ENCODE measurements around the gene LRMDA. TPM values are rescaled to one million over a fixed set of nuclear protein-coding genes. Genes with fewer than 3 reads are reported as not detected.

Gene LRMDA
- total and polyA plus RNA-seq, 2 of the 13 experiments (the other 11 are each of a cell fraction or from before 2014, with no cell fraction given), result 13.4 to 22.0 TPM

DNA sequence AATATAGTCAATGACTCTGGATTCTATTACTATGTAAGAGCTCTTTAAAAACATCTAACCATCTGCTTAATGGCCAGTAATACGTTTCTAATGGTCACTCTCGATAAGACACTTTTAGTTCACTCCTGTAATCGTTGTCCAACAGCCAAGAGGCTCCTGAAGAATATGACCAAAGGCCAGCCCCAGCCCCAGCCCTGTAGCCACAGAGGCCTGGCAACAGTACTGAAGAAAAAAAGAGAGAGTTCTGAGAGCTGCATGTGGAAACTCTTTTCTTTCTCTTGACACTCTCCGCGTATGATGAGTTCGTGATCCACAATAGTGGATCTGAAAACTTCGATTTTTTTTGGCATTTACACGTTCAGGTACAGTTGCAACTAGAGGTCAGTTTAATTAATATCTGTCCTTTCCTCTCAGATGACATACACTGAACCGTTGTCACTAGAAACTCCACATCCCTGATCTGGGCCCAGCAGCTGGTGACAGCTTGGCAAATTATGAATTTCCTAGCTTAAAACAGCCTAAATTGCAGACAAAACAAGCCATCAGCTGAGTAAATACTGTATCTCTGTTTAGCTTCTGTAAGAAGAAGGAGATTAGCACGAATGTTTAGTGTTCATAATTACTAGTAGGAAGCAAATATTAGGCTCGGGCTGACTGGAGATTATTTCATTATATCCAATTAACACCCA, 456.7 kb downstream of the LRMDA start (continued):
- TF ChIP-seq ZSCAN29 (CRISPR knock-in tag; conservative IDR thresholded peaks at IDR 0.05) (no peak), SRY (CRISPR knock-in tag; IDR thresholded peaks at IDR 0.05) (no peak), ZNF496 (CRISPR knock-in tag; IDR thresholded peaks at IDR 0.05; ENCODE audit: insufficient replicate concordance) (no peak), ZNF768 (CRISPR knock-in tag; IDR thresholded peaks at IDR 0.05) (no peak)
- TF ChIP-seq, protein P1, sequence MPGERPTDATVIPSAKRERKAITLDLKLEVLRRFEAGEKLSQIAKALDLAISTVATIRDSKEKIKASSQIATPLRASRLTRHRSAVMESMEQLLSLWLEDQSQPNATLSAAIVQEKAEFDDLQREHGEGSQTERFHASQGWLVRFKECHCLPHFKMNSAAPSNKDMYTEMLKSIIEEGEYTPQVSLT (CRISPR knock-in tag; IDR thresholded peaks at IDR 0.05; ENCODE audit: borderline replicate concordance, low read depth), result no peak

DNA sequence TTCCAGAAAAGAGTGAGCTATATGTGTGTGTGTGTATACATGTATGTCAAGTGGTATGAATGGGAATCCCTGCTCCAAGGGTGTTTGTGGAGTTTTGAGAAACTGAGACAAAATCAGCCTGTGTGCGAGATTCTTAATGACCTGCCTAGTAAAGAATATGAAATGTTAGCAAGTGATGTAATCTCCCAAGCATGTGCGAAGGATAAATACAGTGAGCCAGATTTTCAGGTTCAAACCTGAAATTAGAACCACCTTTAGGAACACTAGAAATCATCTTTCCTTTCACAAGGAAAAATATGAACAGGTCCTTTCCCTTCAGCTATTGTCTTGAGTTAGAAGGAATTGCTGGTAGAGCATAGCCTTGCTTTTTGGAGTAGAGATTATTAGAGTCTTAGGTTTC, 457.6 kb downstream of the LRMDA start:
- no peak overlapping the region for H3K27ac ChIP-seq (ENCODE audit: extremely low read length, insufficient read depth, low read length)
- ChIA-PET CTCF (ENCODE audit: low intra/inter-chr PET ratio, low total read pairs) (no interaction called here), POLR2A (no interaction called here)
- BruUV-seq (replicated peaks), result no TSS peak
- ATAC-seq (no peak), FAIRE-seq (no peak), DNase-seq (ENCODE audit: low spot score) (no peak)
- no peak overlapping the region for H3K4me3 ChIP-seq (replicated peaks in 1 of 3; ENCODE audit: insufficient read depth in 1 of 3, low read depth in 2 of 3, low read length in 3 of 3)
- no peak overlapping the region for H3K9ac ChIP-seq (ENCODE audit: insufficient read depth, low read depth, low read length)
- H3K4me1 ChIP-seq (ENCODE audit: insufficient read depth, low read length), result peaks cover 9% of the 10 kb centered on the region
- 98% methylated on average over 2 of the region's 2 CpGs for WGBS (ENCODE audit: low lambda C conversion rate)
- H4K20me1 ChIP-seq (ENCODE audit: insufficient read depth, low read length), result no peaks in the 10 kb centered on the region
- no peaks in the 10 kb centered on the region for H3K36me3 ChIP-seq (replicated peaks in 1 of 2; ENCODE audit: control insufficient read depth in 1 of 2, insufficient read depth in 2 of 2, low read length in 2 of 2)
- intact Hi-C loops (cut with micrococcal nuclease; ENCODE audit: unreplicated experiment), result no loop called here
- in situ Hi-C loops (cut with HindIII; ENCODE audit: extremely low pct_ligation_motif_present, low pct_unique_long_range_greater_than_20kb), result no loop called here
- no peaks in the 10 kb centered on the region for H3K9me3 ChIP-seq (ENCODE audit: low read length)
- no peaks in the 10 kb centered on the region for H3K79me2 ChIP-seq (ENCODE audit: insufficient read depth, low read length)
- no peaks in the 10 kb centered on the region for H3K27me3 ChIP-seq (ENCODE audit: control insufficient read depth in 1 of 2, insufficient read depth in 2 of 2, low read length in 2 of 2)
- H2AFZ ChIP-seq (ENCODE audit: low read length), result no peak overlapping the region
- H3K4me2 ChIP-seq (ENCODE audit: low read depth, low read length), result no peak overlapping the region
- TF ChIP-seq RFXAP (CRISPR knock-in tag; IDR thresholded peaks at IDR 0.05; ENCODE audit: borderline replicate concordance), result no peak
- TF ChIP-seq ZNF317 (CRISPR knock-in tag; IDR thresholded peaks at IDR 0.05), result no peak
- TF ChIP-seq MTF1 (CRISPR knock-in tag; IDR thresholded peaks at IDR 0.05), result no peak
- TF ChIP-seq ZNF709 (CRISPR knock-in tag; IDR thresholded peaks at IDR 0.05), result no peak
- TF ChIP-seq HOXA3 (CRISPR knock-in tag; IDR thresholded peaks at IDR 0.05), result no peak
- TF ChIP-seq KLF15 (CRISPR knock-in tag; IDR thresholded peaks at IDR 0.05; ENCODE audit: borderline replicate concordance), result no peak
- TF ChIP-seq ZNF883 (CRISPR knock-in tag; IDR thresholded peaks at IDR 0.05; ENCODE audit: not compliant biosample characterization), result no peak
- TF ChIP-seq, protein P2, sequence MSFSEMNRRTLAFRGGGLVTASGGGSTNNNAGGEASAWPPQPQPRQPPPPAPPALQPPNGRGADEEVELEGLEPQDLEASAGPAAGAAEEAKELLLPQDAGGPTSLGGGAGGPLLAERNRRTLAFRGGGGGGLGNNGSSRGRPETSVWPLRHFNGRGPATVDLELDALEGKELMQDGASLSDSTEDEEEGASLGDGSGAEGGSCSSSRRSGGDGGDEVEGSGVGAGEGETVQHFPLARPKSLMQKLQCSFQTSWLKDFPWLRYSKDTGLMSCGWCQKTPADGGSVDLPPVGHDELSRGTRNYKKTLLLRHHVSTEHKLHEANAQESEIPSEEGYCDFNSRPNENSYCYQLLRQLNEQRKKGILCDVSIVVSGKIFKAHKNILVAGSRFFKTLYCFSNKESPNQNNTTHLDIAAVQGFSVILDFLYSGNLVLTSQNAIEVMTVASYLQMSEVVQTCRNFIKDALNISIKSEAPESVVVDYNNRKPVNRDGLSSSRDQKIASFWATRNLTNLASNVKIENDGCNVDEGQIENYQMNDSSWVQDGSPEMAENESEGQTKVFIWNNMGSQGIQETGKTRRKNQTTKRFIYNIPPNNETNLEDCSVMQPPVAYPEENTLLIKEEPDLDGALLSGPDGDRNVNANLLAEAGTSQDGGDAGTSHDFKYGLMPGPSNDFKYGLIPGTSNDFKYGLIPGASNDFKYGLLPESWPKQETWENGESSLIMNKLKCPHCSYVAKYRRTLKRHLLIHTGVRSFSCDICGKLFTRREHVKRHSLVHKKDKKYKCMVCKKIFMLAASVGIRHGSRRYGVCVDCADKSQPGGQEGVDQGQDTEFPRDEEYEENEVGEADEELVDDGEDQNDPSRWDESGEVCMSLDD (CRISPR knock-in tag; IDR thresholded peaks at IDR 0.05; ENCODE audit: borderline replicate concordance), result no peak
- TF ChIP-seq SMARCC2 (IDR thresholded peaks at IDR 0.05), result no peak
- TF ChIP-seq, protein P3, sequence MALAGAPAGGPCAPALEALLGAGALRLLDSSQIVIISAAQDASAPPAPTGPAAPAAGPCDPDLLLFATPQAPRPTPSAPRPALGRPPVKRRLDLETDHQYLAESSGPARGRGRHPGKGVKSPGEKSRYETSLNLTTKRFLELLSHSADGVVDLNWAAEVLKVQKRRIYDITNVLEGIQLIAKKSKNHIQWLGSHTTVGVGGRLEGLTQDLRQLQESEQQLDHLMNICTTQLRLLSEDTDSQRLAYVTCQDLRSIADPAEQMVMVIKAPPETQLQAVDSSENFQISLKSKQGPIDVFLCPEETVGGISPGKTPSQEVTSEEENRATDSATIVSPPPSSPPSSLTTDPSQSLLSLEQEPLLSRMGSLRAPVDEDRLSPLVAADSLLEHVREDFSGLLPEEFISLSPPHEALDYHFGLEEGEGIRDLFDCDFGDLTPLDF (CRISPR knock-in tag; IDR thresholded peaks at IDR 0.05), result no peak
- TF ChIP-seq HNRNPLL (IDR thresholded peaks at IDR 0.05; ENCODE audit: low read depth, low read length, poor library complexity, severe bottlenecking), result no peak
- TF ChIP-seq ZNF343 (CRISPR knock-in tag; IDR thresholded peaks at IDR 0.05), result no peak
- TF ChIP-seq MTF2 (CRISPR knock-in tag; IDR thresholded peaks at IDR 0.05; ENCODE audit: borderline replicate concordance), result no peak
- no peak for TF ChIP-seq ZBTB21 (CRISPR knock-in tag; IDR thresholded peaks at IDR 0.05)
- no peak for TF ChIP-seq HMG20A (CRISPR knock-in tag; IDR thresholded peaks at IDR 0.05; ENCODE audit: borderline replicate concordance)

All from HepG2 (cell line).